K562 (cell line): Measurements from ENCODE around the gene BIK. TPM values are rescaled to one million over a fixed set of nuclear protein-coding genes. Genes with fewer than 3 reads are reported as not detected.

Experiments
- BRCA1 ChIP-seq, 2 experiments: fragments of 450-650 bp in 1 of 2; sonication (generic) in 1 of 2; formaldehyde crosslinking in 1 of 2; IDR thresholded peaks; 2 replicates each; pipeline versions ENCODE4 v1.5.0 to v1.6.1; 2017 to 2020; ENCODE audit warnings: mild to moderate bottlenecking in 1 of 2, missing genetic modification reagents in 1 of 2
- CBX5 ChIP-seq: IDR thresholded peaks from 2 replicates; pipeline ENCODE4 v1.6.1; 2014; ENCODE audit warnings: low read depth, borderline replicate concordance
- DPF2 ChIP-seq: fragments of 450-650 bp; IDR thresholded peaks from 2 replicates; pipeline ENCODE4 v1.6.1; 2016
- ELF2 ChIP-seq: fragments of 250-450 bp; sonication (Bioruptor Pico); IDR thresholded peaks from 2 replicates; pipeline ENCODE4 v1.5.0; 2021; ENCODE audit warnings: mild to moderate bottlenecking
- ELF4 ChIP-seq: fragments of 450-650 bp; formaldehyde crosslinking; IDR thresholded peaks from 2 replicates; pipeline ENCODE4 v1.4.0; 2022; ENCODE audit warnings: missing genetic modification characterization
- ELK3 ChIP-seq: fragments of 450-650 bp; formaldehyde crosslinking; IDR thresholded peaks from 2 replicates; pipeline ENCODE4 v1.4.0; 2020; ENCODE audit warnings: mild to moderate bottlenecking
- HNRNPK ChIP-seq: fragments of 200-400 bp; formaldehyde crosslinking; IDR thresholded peaks from one replicate; pipeline ENCODE4 v1.6.1; 2018; ENCODE audit warnings: mild to moderate bottlenecking, low read depth, low read length; ENCODE audit not compliant: poor library complexity, severe bottlenecking
- HNRNPL ChIP-seq: fragments of 200-400 bp; formaldehyde crosslinking; IDR thresholded peaks from 2 replicates; pipeline ENCODE4 v1.6.1; 2017; ENCODE audit warnings: low read depth, mild to moderate bottlenecking, low read length
- HNRNPUL1 ChIP-seq: fragments of 200-400 bp; formaldehyde crosslinking; IDR thresholded peaks from 2 replicates; pipeline ENCODE4 v1.6.1; 2017; ENCODE audit warnings: low read length
- IRF9 ChIP-seq: fragments of 450-650 bp; IDR thresholded peaks from 2 replicates; pipeline ENCODE4 v1.6.1; 2016; ENCODE audit warnings: missing biosample characterization, missing genetic modification characterization
- MCM5 ChIP-seq: fragments of 450-650 bp; IDR thresholded peaks from 2 replicates; pipeline ENCODE4 v1.6.1; 2016; ENCODE audit warnings: low read depth
- PHF21A ChIP-seq: fragments of 450-650 bp; IDR thresholded peaks from 2 replicates; pipeline ENCODE4 v1.6.1; 2017; ENCODE audit warnings: low read depth, borderline replicate concordance
- POLR2A ChIP-seq: fragments of 450-650 bp; conservative IDR thresholded peaks from 2 replicates; pipeline ENCODE4 v1.6.1; 2016
- POLR2B ChIP-seq: fragments of 450-650 bp; IDR thresholded peaks from 2 replicates; pipeline ENCODE4 v1.6.1; 2018; ENCODE audit warnings: low read depth; ENCODE audit not compliant: partially characterized antibody
- PRPF4 ChIP-seq: fragments of 200-400 bp; formaldehyde crosslinking; IDR thresholded peaks from one replicate; pipeline ENCODE4 v1.6.1; 2017; ENCODE audit warnings: low read length, low read depth, mild to moderate bottlenecking; ENCODE audit not compliant: insufficient read depth, poor library complexity, severe bottlenecking
- TFE3 ChIP-seq: fragments of 450-650 bp; formaldehyde crosslinking; IDR thresholded peaks from 2 replicates; pipeline ENCODE4 v1.4.0; 2020; ENCODE audit warnings: mild to moderate bottlenecking, mixed read lengths
- ZBTB5 ChIP-seq: fragments of 450-650 bp; IDR thresholded peaks from 2 replicates; pipeline ENCODE4 v1.6.1; 2017; ENCODE audit warnings: antibody characterized with exemption
- ZEB2 ChIP-seq: fragments of 450-650 bp; IDR thresholded peaks from 2 replicates; pipeline ENCODE4 v1.6.1; 2016
- ZMIZ1 ChIP-seq, 2 experiments: fragments of 150-350 bp in 1 of 2; IDR thresholded peaks; 2 replicates each; pipeline ENCODE4 v1.6.1; 2012 to 2016; ENCODE audit warnings: low read depth in 2 of 2, low read length in 2 of 2, mild to moderate bottlenecking in 1 of 2, moderate library complexity in 1 of 2
- ZNF253 ChIP-seq: fragments of 250-450 bp; sonication (Bioruptor Pico); conservative IDR thresholded peaks from 2 replicates; pipeline ENCODE4 v1.6.1; 2021; ENCODE audit warnings: mild to moderate bottlenecking
- ZNF668 ChIP-seq: fragments of 250-450 bp; sonication (Bioruptor Pico); IDR thresholded peaks from 2 replicates; pipeline ENCODE4 v1.8.0; 2022; ENCODE audit warnings: mild to moderate bottlenecking, inconsistent platforms
- polyA plus RNA-seq, 8 experiments: library from polyadenylated mRNA; depleted of rRNA in 4 of 8; stranded (reverse) in 5 of 8; unstranded in 3 of 8; fragments of >200 nt; fragmentation: Nextera tagmentation in 2 of 8; fragmentation: Illumina TruSeq in 1 of 8; extraction: Ambion mirVana in 2 of 8; extraction: Trizol in 1 of 8; gene quantifications; 2 replicates each; pipeline versions ENCODE4 v1.2.1 to v1.2.3, GENCODE V29; 2011 to 2014; ENCODE audit warnings: inconsistent platforms in 1 of 8, missing spikeins in 1 of 8
- total RNA-seq, 7 experiments: library from RNA; depleted of rRNA in 6 of 7; stranded (reverse); fragments of >200 nt in 6 of 7; fragmentation: Illumina TruSeq in 2 of 7; extraction: Trizol in 2 of 7; gene quantifications; 2 replicates each; pipeline versions ENCODE4 v1.2.1 to v1.2.3, GENCODE V29; 2011 to 2021; ENCODE audit warnings: low replicate concordance in 1 of 7

BIK gene
- total and polyA plus RNA-seq, 9 of the 15 experiments (the other 6 are each of a cell fraction or from before 2014, with no cell fraction given): 0.08 to 0.23 (median 0.18) TPM; not detected in 4

- TF ChIP-seq HNRNPK (no peak), ZNF253 (CRISPR knock-in tag) (no peak), PRPF4 (no peak), TFE3 (CRISPR knock-in tag) (no peak), PHF21A (no peak), ZEB2 (peak; percentile 91), POLR2B (no peak), CBX5 (no peak), ZMIZ1 (IDR thresholded peaks at IDR 0.05; ENCODE audit: low read depth in 2 of 2, low read length in 2 of 2) (no peak; a peak in 1 of 4 replicates), ZNF668 (CRISPR knock-in tag) (no peak), BRCA1 (IDR thresholded peaks at IDR 0.05) (no peak), BRCA1 (CRISPR knock-in tag; IDR thresholded peaks at IDR 0.05) (no peak), ZBTB5 (no peak), HNRNPUL1 (no peak), IRF9 (tag) (no peak), ELK3 (no peak), MCM5 (no peak), ELF2 (CRISPR knock-in tag) (peak; percentile 84), HNRNPL (no peak), POLR2A (peak; percentile 70), DPF2 (no peak), ELF4 (CRISPR knock-in tag) (no peak)
These were observed 32.5 kb downstream of the BIK start, which contains the start of gene MCAT (continued) for GRCh38 chr22:43142880-43143562.
